Left lung (tissue), 14 donors: Measurements from ENCODE around the gene ALS2. TPM values are rescaled to one million over a fixed set of nuclear protein-coding genes. Genes with fewer than 3 reads are reported as not detected.
A peak's percentile ranks its signal among the peaks of the same experiment; 100 is the strongest.

Experiments used
- ATAC-seq: fragments of 200-7000 bp; cut with Tn5 transposase; one replicate; pipeline ENCODE4 v1.9.1; 2020; ENCODE audit warnings: moderate library complexity
- DNase-seq, 4 donors: peaks; one replicate each; pipeline ENCODE4 v3.0.0-alpha.2; 2013 to 2020
- H3K27ac ChIP-seq, 2 donors: fragments of 200-600 bp; sonication (generic) in 1 of 2; one replicate each; pipeline versions ENCODE4 v1.5.0 to v1.8.0; 2020 to 2021
- H3K27me3 ChIP-seq, 2 donors: fragments of 200-600 bp; sonication (generic) in 1 of 2; one replicate each; pipeline versions ENCODE4 v1.5.0 to v1.8.0; 2020 to 2021
- H3K36me3 ChIP-seq, 2 donors: fragments of 200-600 bp; sonication (generic) in 1 of 2; one replicate each; pipeline versions ENCODE4 v1.5.0 to v1.8.0; 2020 to 2021
- H3K4me1 ChIP-seq, 2 donors: fragments of 200-600 bp; one replicate each; pipeline ENCODE4 v1.8.0; 2021
- H3K4me3 ChIP-seq, 2 donors: fragments of 200-600 bp; sonication (generic) in 1 of 2; one replicate each; pipeline versions ENCODE4 v1.5.0 to v1.8.0; 2020 to 2021; ENCODE audit warnings: mild to moderate bottlenecking in 1 of 2
- H3K9me3 ChIP-seq, 2 donors: fragments of 200-600 bp; sonication (generic) in 1 of 2; one replicate each; pipeline versions ENCODE4 v1.5.0 to v1.8.0; 2020 to 2021
- intact Hi-C, 2 donors: fragments of 100-400 bp; cut with DNase I; formaldehyde crosslinking; loops; one replicate each; pipeline versions ENCODE4 v1.11.2 to v1.14.2; 2022
- long read RNA-seq, 12 donors: library from polyadenylated mRNA in 2 of 12; unstranded in 2 of 12; transcript quantifications; one replicate each; pipeline ENCODE4 v2.0.0 and lab custom pipeline, GENCODE V29; 2019 to 2026
- polyA plus RNA-seq, 6 donors: library from polyadenylated mRNA; unstranded; fragments of 120-200 nt; gene quantifications; one replicate each; pipeline ENCODE4 v1.2.1, GENCODE V29; 2013; ENCODE audit not compliant: insufficient read length in 6 of 6
- total RNA-seq, 2 donors: library from RNA; stranded (reverse); fragmentation: NEBNext Ultra II Directional; extraction: Animal tissue kit (Norgen Biotek cat#: 25700); gene quantifications; one replicate each; pipeline ENCODE4 v1.2.1, GENCODE V29; 2021
- TF ChIP-seq, protein P1 (sequence below), 2 donors: fragments of 200-600 bp; sonication (generic) in 1 of 2; IDR thresholded peaks; one replicate each; pipeline versions ENCODE4 v1.5.0 to v1.8.0; 2021; ENCODE audit warnings: antibody characterized with exemption in 2 of 2
- donor health status: DM: no; HTN: yes; CAD: no.
- donor health status: DM: no; HTN: no; CAD: no.

Gene ALS2
- 10 to 100 TPM; 22.9 to 26.6 TPM for total RNA-seq
- polyA plus RNA-seq, result 10 to 100 TPM; 25.2 to 31.0 (median 29.4) TPM
- long read RNA-seq, donor 1, transcript ALS2-206 (4 exons, 2,677 nt), result major isoform, 6 of 6 reads
- long read RNA-seq, donor 1, partial matches to known transcripts, result 0 of 6 reads
- long read RNA-seq, donor 1, other reads (novel, unspliced or antisense), result 0 of 6 reads
- long read RNA-seq, donor 2, transcript ALS2-206 (4 exons, 2,677 nt), result major isoform, 5 of 12 reads
- long read RNA-seq, donor 2, partial matches to known transcripts, result 7 of 12 reads
- long read RNA-seq, donor 2, other reads (novel, unspliced or antisense), result 0 of 12 reads
- long read RNA-seq, donor 3, partial matches to known transcripts, result 5 of 6 reads
- long read RNA-seq, donor 3, other reads (novel, unspliced or antisense), result 0 of 6 reads
- long read RNA-seq, donor 4, result 0 reads
- long read RNA-seq, donor 5, result 0 reads
- long read RNA-seq, donor 6, partial matches to known transcripts, result 0 of 2 reads
- long read RNA-seq, donor 6, other reads (novel, unspliced or antisense), result 0 of 2 reads
- long read RNA-seq, donor 7, full-length matches to known transcripts, result 2 of 2 reads
- long read RNA-seq, donor 7, partial matches to known transcripts, result 0 of 2 reads
- long read RNA-seq, donor 7, other reads (novel, unspliced or antisense), result 0 of 2 reads
- long read RNA-seq, donor 8, partial matches to known transcripts, result 0 of 1 reads
- long read RNA-seq, donor 8, other reads (novel, unspliced or antisense), result 0 of 1 reads
- long read RNA-seq, donor 9, result 0 reads
- long read RNA-seq, donor 10, result 0 reads
- long read RNA-seq, donor 11, partial matches to known transcripts, result 8 of 9 reads
- long read RNA-seq, donor 11, other reads (novel, unspliced or antisense), result 0 of 9 reads
- long read RNA-seq, donor 12, partial matches to known transcripts, result 6 of 6 reads
- long read RNA-seq, donor 12, other reads (novel, unspliced or antisense), result 0 of 6 reads

DNA sequence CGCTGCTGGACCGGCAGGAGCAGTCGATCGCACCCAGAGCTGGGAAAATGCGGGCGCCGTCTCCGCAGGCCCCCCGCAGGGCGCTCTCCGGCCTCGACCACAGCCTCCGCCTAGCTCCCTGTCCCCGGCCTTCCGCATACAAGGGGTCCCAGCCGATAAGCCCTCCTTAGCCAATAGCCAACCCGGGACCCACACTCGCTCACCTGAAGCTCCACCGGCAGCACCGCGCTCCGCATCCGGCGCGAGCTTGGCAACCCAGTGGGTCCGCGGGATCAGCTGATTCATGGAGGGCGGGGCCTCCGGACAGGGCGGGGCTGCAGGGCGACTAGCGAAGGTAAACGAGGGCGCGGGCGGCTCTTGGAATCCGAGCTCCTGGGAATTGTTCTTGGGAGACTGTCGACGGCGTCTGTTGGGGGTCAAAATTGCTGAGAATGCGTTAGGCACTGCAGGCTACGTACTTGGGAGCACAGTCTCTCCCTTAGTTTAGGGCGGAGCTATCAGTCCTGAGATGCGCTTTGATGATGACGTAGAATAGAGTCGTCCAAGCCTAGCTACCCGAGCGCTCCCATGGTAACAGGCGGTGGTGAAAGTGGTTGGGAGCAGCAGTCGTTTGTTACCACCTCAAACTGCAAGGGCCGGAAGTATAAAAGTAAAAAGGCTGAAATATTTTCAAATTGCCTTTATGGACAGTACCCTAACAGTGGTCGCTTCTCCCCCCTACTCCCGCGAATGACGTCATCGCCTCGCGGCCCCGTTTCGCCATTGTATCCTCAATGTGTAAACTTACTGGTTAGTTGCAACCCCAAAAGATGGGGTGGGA is at the start of gene ALS2:
TSS of gene ALS2 (minus strand) at position 260 of the 820 bp plus-strand sequence. CDS start 12,048 bp downstream, outside the sequence.
- intact Hi-C loops, result no loop called here
- TF ChIP-seq, protein P1, sequence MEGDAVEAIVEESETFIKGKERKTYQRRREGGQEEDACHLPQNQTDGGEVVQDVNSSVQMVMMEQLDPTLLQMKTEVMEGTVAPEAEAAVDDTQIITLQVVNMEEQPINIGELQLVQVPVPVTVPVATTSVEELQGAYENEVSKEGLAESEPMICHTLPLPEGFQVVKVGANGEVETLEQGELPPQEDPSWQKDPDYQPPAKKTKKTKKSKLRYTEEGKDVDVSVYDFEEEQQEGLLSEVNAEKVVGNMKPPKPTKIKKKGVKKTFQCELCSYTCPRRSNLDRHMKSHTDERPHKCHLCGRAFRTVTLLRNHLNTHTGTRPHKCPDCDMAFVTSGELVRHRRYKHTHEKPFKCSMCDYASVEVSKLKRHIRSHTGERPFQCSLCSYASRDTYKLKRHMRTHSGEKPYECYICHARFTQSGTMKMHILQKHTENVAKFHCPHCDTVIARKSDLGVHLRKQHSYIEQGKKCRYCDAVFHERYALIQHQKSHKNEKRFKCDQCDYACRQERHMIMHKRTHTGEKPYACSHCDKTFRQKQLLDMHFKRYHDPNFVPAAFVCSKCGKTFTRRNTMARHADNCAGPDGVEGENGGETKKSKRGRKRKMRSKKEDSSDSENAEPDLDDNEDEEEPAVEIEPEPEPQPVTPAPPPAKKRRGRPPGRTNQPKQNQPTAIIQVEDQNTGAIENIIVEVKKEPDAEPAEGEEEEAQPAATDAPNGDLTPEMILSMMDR (IDR thresholded peaks at IDR 0.05), result no peak
- Histone ChIP-seq H3K27ac (peak within 1 kb of the TSS; percentile 84 to 88), H3K4me1 (peaks cover 3 to 35% of the 10 kb centered on the region in 2 donors), H3K4me3 (peak within 1 kb of the TSS; percentile 90 to 94), H3K36me3 (no peaks in the 10 kb centered on the region), H3K27me3 (peaks cover 0 to 6% of the 10 kb centered on the region in 2 donors), H3K9me3 (no peaks in the 10 kb centered on the region)
- peak; percentile 97 to 99 (median 98) for DNase-seq
- peak; percentile 96 for ATAC-seq

DNA sequence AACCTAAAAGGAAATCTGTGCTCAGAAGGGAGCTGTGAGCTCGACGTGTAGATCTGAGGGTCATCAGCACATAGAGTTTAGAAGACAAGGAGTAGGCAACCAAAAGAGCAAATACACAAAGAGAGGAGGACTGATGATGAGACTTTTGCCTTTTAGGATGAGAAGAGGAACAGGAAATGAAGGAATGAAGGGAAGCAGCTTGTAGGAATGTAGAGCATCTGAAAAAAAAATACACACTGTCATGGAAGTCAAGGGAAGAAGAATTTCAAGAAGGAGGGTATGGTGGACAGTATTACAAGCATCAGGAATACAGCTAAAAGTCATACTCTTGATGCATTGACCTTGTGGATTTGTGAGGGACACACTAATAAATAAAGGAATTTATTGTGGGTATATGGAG is 47.5 kb upstream of the ALS2 start:
- Histone ChIP-seq H3K27ac (no peak overlapping the region), H3K9me3 (no peaks in the 10 kb centered on the region), H3K36me3 (no peaks in the 10 kb centered on the region), H3K4me3 (no peak overlapping the region), H3K27me3 (no peaks in the 10 kb centered on the region), H3K4me1 (no peaks in the 10 kb centered on the region)
- TF ChIP-seq, protein P1 (IDR thresholded peaks at IDR 0.05), result no peak
- DNase-seq (no peak), ATAC-seq (no peak)
- intact Hi-C loops, result no loop called here

DNA sequence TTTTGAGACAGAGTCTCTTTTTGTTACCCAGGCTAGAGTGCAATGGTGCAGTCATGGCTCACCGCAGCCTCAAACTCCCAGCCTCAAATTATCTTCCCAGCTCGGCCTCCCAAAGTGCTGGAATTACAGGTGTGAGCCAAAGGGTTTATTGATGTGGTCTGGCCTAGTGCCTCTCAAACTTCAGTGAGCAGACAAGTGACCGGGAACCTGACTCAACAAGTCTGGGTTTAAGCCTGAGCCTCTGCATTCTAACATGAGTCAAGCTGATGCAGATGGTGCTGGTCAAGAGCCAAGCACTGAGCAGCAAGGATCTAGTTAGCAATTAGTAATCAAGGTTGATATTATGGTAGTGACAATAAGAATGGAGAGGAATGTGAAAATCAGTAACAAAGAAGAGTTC is 46.9 kb upstream of the ALS2 start:
- no peaks in the 10 kb centered on the region for H3K27me3 ChIP-seq
- H3K9me3 ChIP-seq, result no peaks in the 10 kb centered on the region
- TF ChIP-seq, protein P1 (IDR thresholded peaks at IDR 0.05), result no peak
- H3K27ac ChIP-seq, result no peak overlapping the region
- no peaks in the 10 kb centered on the region for H3K36me3 ChIP-seq
- no peaks in the 10 kb centered on the region for H3K4me1 ChIP-seq
- no peak for DNase-seq
- intact Hi-C loops, result no loop called here
- no peak overlapping the region for H3K4me3 ChIP-seq
- no peak for ATAC-seq

DNA sequence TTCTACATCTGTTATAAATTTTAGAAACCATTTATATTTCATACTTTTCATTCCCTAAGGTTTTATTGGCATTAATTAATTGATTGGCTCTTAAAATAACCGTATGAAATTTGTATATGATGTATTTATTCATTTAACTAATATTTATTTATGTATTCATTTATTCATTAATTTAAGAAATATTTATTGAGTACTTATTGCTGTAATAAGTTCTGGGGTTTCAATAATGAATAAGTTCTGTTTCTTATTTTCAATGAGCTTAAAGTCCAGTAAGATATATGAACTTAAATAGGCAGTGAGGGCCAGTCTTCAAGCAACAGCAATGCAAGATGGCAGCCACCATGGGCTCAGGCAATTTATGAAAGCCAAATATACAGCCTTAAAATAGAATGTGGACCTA is 43.5 kb upstream of the ALS2 start:
- Histone ChIP-seq H3K27me3 (no peaks in the 10 kb centered on the region), H3K9me3 (no peaks in the 10 kb centered on the region), H3K36me3 (no peaks in the 10 kb centered on the region), H3K27ac (no peak overlapping the region), H3K4me3 (no peak overlapping the region), H3K4me1 (no peaks in the 10 kb centered on the region)
- ATAC-seq (no peak), DNase-seq (no peak)
- intact Hi-C loops, result no loop called here
- TF ChIP-seq, protein P1 (IDR thresholded peaks at IDR 0.05), result no peak
